GM21529 (cell line): ENCODE measurements around the gene THBD.

Experiments used
- ATAC-seq: cut with Tn5 transposase; IDR thresholded peaks from one replicate; pipeline ENCODE4 v1.9.1; 2021; ENCODE audit not compliant: unreplicated experiment

The THBD gene

GRCh38 chr20:23049201-23050075, at the start of gene THBD:
THBD (minus strand) TSS chr20:23049672; CDS start chr20:23049504, 168 bp downstream.
- ATAC-seq = no peak

- no peak for ATAC-seq
These were observed 48.4 kb upstream of the THBD start for GRCh38 chr20:23097636-23098580.

- no peak for ATAC-seq
These were observed 47.6 kb upstream of the THBD start for GRCh38 chr20:23096986-23097520.

GRCh38 chr20:23096097-23096496, 46.6 kb upstream of the THBD start:
- no peak for ATAC-seq

GRCh38 chr20:23095499-23095898, 46.0 kb upstream of the THBD start:
- no peak for ATAC-seq

- ATAC-seq = no peak
These were observed 45.5 kb upstream of the THBD start for GRCh38 chr20:23094927-23095326.

GRCh38 chr20:23094213-23094896, 44.9 kb upstream of the THBD start:
- no peak for ATAC-seq

- no peak for ATAC-seq
These were observed 44.1 kb upstream of the THBD start for GRCh38 chr20:23093613-23094012.

GRCh38 chr20:23092861-23093495, 43.5 kb upstream of the THBD start:
- no peak for ATAC-seq

GRCh38 chr20:23092384-23092756, 42.9 kb upstream of the THBD start:
- no peak for ATAC-seq

- ATAC-seq = no peak
These were observed 42.4 kb upstream of the THBD start for GRCh38 chr20:23091721-23092383.

GRCh38 chr20:23090878-23091277, 41.4 kb upstream of the THBD start:
- no peak for ATAC-seq

- no peak for ATAC-seq
These were observed 40.7 kb upstream of the THBD start for GRCh38 chr20:23090147-23090546.

- ATAC-seq = no peak
These were observed 39.4 kb upstream of the THBD start for GRCh38 chr20:23088866-23089265.

- no peak for ATAC-seq
These were observed 38.2 kb upstream of the THBD start for GRCh38 chr20:23087587-23088251.

GRCh38 chr20:23086931-23087411, 37.5 kb upstream of the THBD start:
- ATAC-seq = no peak

- ATAC-seq = no peak
These were observed 36.6 kb upstream of the THBD start, which contains the start of gene CD93 for GRCh38 chr20:23086056-23086566. CD93 (minus strand) TSS chr20:23086324; CDS start chr20:23086192, 132 bp downstream.

GRCh38 chr20:23085436-23086055, 36.1 kb upstream of the THBD start:
- ATAC-seq = no peak
